Peyer's patch (tissue), 4 donors: Measurements from ENCODE around the gene GPD1L. TPM values are rescaled to one million over a fixed set of nuclear protein-coding genes. Genes with fewer than 3 reads are reported as not detected.
"Not testable (repeated sequence)": the region's sequence is repeated elsewhere in the genome, so short reads cannot be mapped to it uniquely, and the experiment has no call there.

ENCODE experiments used
- DNase-seq, 3 donors: peaks; one replicate each; pipeline ENCODE4 v3.0.0-alpha.2; 2017 to 2019
- H3K27ac ChIP-seq, 4 donors: fragments of 200-600 bp; sonication (generic); one replicate each; pipeline ENCODE4 v1.5.1; 2016 to 2019
- H3K27me3 ChIP-seq, 2 donors: fragments of 200-600 bp; sonication (generic); one replicate each; pipeline ENCODE4 v1.5.1; 2019
- H3K36me3 ChIP-seq, 3 donors: fragments of 200-600 bp; sonication (generic); one replicate each; pipeline ENCODE4 v1.5.1; 2016 to 2019
- H3K4me1 ChIP-seq, 4 donors: fragments of 200-600 bp; sonication (generic); one replicate each; pipeline ENCODE4 v1.5.1; 2016 to 2019
- H3K4me3 ChIP-seq, 4 donors: fragments of 200-600 bp; sonication (generic); 1 replicate in 3 of 4; 2 replicates in 1 of 4; pipeline ENCODE4 v1.5.1; 2016 to 2019; ENCODE audit warnings: mild to moderate bottlenecking in 1 of 4
- H3K9me3 ChIP-seq, 4 donors: fragments of 200-600 bp; sonication (generic); one replicate each; pipeline ENCODE4 v1.5.1; 2016 to 2019; ENCODE audit warnings: mild to moderate bottlenecking in 1 of 4
- CTCF ChIP-seq, 6 experiments: fragments of 450-650 bp in 4 of 6; fragments of 200-600 bp in 2 of 6; sonication (generic) in 1 of 6; IDR thresholded peaks; one replicate each; pipeline ENCODE4 v1.5.1; 2017 to 2019; ENCODE audit warnings: antibody characterized with exemption in 6 of 6, mild to moderate bottlenecking in 3 of 6, moderate library complexity in 1 of 6
- POLR2A ChIP-seq, 2 donors: fragments of 450-650 bp; IDR thresholded peaks; one replicate each; pipeline ENCODE4 v1.5.1; 2017; ENCODE audit warnings: antibody characterized with exemption in 2 of 2, mild to moderate bottlenecking in 2 of 2, moderate library complexity in 2 of 2
- total RNA-seq, 4 donors: library from RNA; depleted of rRNA; stranded (reverse); fragments of >200 nt; gene quantifications; one replicate each; pipeline ENCODE4 v1.1.0, GENCODE V29; 2016

Gene GPD1L
- total RNA-seq, 4 donors from 2014 or later, result 54.6 to 157 (median 80.6) TPM

GRCh38 chr3:32106929-32107362 lies 526 bp downstream of the GPD1L start:
- H3K4me1 ChIP-seq, result peaks cover 0 to 36% (median 4%) of the 10 kb centered on the region in 4 donors
- H3K9me3 ChIP-seq, result peaks cover 0 to 4% (median 0%) of the 10 kb centered on the region in 4 donors
- TF ChIP-seq CTCF (IDR thresholded peaks at IDR 0.05), result no peak
- TF ChIP-seq POLR2A (IDR thresholded peaks at IDR 0.05), result peak in 1 of 2 donors; percentile 24
- peak overlapping the region; percentile 75 to 95 (median 84) for H3K27ac ChIP-seq
- DNase-seq, result peak; percentile 46 to 87 (median 86)
- peak overlapping the region; percentile 68 to 92 (median 82) for H3K4me3 ChIP-seq
- no peaks in the 10 kb centered on the region for H3K27me3 ChIP-seq
- H3K36me3 ChIP-seq, result no peaks in the 10 kb centered on the region

- not testable (repeated sequence) for DNase-seq, H3K27me3 ChIP-seq, H3K36me3 ChIP-seq, H3K4me3 ChIP-seq, H3K9me3 ChIP-seq
- peaks cover 0 to 36% (median 4%) of the 10 kb centered on the region in 4 donors for H3K4me1 ChIP-seq
- H3K27ac ChIP-seq, result peak overlapping the region in 2 of 4 donors; percentile 25 to 80
These were observed 1.8 kb downstream of the GPD1L start for GRCh38 chr3:32108224-32108623.

GRCh38 chr3:32109256-32109655 lies 2.8 kb downstream of the GPD1L start:
- Histone ChIP-seq H3K4me3 (no peak overlapping the region), H3K27ac (peak overlapping the region in 3 of 4 donors; percentile 25 to 49 (median 47)), H3K36me3 (no peaks in the 10 kb centered on the region), H3K9me3 (no peaks in the 10 kb centered on the region), H3K4me1 (peaks cover 0 to 36% (median 6%) of the 10 kb centered on the region in 4 donors), H3K27me3 (no peaks in the 10 kb centered on the region)
- TF ChIP-seq CTCF (IDR thresholded peaks at IDR 0.05), result no peak
- no peak for TF ChIP-seq POLR2A (IDR thresholded peaks at IDR 0.05)
- DNase-seq, result peak; percentile 30 to 72 (median 53)

- Histone ChIP-seq H3K36me3 (no peaks in the 10 kb centered on the region), H3K4me1 (peaks cover 0 to 36% (median 6%) of the 10 kb centered on the region in 4 donors), H3K27ac (peak overlapping the region in 1 of 4 donors; percentile 47), H3K4me3 (no peak overlapping the region), H3K27me3 (no peaks in the 10 kb centered on the region), H3K9me3 (no peaks in the 10 kb centered on the region)
- DNase-seq, result no peak
- no peak for TF ChIP-seq POLR2A (IDR thresholded peaks at IDR 0.05)
- TF ChIP-seq CTCF (IDR thresholded peaks at IDR 0.05), result no peak
These were observed 3.9 kb downstream of the GPD1L start for GRCh38 chr3:32110233-32110760.

- Histone ChIP-seq H3K4me3 (no peak overlapping the region), H3K9me3 (no peaks in the 10 kb centered on the region), H3K27ac (no peak overlapping the region), H3K36me3 (no peaks in the 10 kb centered on the region), H3K4me1 (peaks cover 0 to 28% (median 5%) of the 10 kb centered on the region in 4 donors), H3K27me3 (no peaks in the 10 kb centered on the region)
- TF ChIP-seq CTCF (IDR thresholded peaks at IDR 0.05), result no peak
- no peak for TF ChIP-seq POLR2A (IDR thresholded peaks at IDR 0.05)
- DNase-seq, result no peak
These were observed 5.1 kb downstream of the GPD1L start for GRCh38 chr3:32111560-32111959.

GRCh38 chr3:32113566-32113965 lies 7.1 kb downstream of the GPD1L start:
- Histone ChIP-seq H3K27ac (peak overlapping the region; percentile 24 to 61 (median 40)), H3K4me1 (peaks cover 0 to 16% (median 2%) of the 10 kb centered on the region in 4 donors), H3K4me3 (no peak overlapping the region), H3K27me3 (no peaks in the 10 kb centered on the region), H3K9me3 (no peaks in the 10 kb centered on the region), H3K36me3 (no peaks in the 10 kb centered on the region)
- no peak for TF ChIP-seq POLR2A (IDR thresholded peaks at IDR 0.05)
- TF ChIP-seq CTCF (IDR thresholded peaks at IDR 0.05), result no peak
- DNase-seq, result no peak
